Large intestine (tissue), 3 donors: ENCODE measurements around the gene SAT2. TPM values are rescaled to one million over a fixed set of nuclear protein-coding genes. Genes with fewer than 3 reads are reported as not detected.
A peak's percentile ranks its signal among the peaks of the same experiment; 100 is the strongest.
"Not testable (repeated sequence)": the region's sequence is repeated elsewhere in the genome, so short reads cannot be mapped to it uniquely, and the experiment has no call there.

Experiments
- DNase-seq, 2 donors: peaks; one replicate each; pipeline versions ENCODE4 v3.0.0 to v3.0.0-alpha.2; 2013
- H3K27ac ChIP-seq: one replicate; pipeline ENCODE4 v1.5.1; 2013; ENCODE audit warnings: low read length
- H3K27me3 ChIP-seq: 2 replicates; pipeline ENCODE4 v1.6.1; 2013; ENCODE audit warnings: low read length; ENCODE audit not compliant: control insufficient read depth, insufficient read depth
- H3K36me3 ChIP-seq: 2 replicates; pipeline ENCODE4 v1.6.1; 2013; ENCODE audit warnings: low read length; ENCODE audit not compliant: control insufficient read depth, insufficient read depth
- H3K4me1 ChIP-seq: one replicate; pipeline ENCODE4 v1.6.1; 2013; ENCODE audit warnings: low read length; ENCODE audit not compliant: control insufficient read depth, insufficient read depth
- H3K4me3 ChIP-seq: one replicate; pipeline ENCODE4 v1.5.1; 2013; ENCODE audit warnings: low read length
- H3K9me3 ChIP-seq: one replicate; pipeline ENCODE4 v1.6.1; 2013; ENCODE audit warnings: mild to moderate bottlenecking, low read depth, low read length, moderate library complexity; ENCODE audit not compliant: control insufficient read depth
- WGBS: methylation state at CpG from one replicate; pipeline ENCODE4 v1.1.5; 2013; ENCODE audit warnings: low lambda C conversion rate; ENCODE audit not compliant: insufficient coverage; 5-methylcytosine and 5-hydroxymethylcytosine counted together
- polyA plus RNA-seq: library from polyadenylated mRNA; unstranded; fragments of 120-200 nt; gene quantifications from one replicate; pipeline ENCODE4 v1.2.1, GENCODE V29; 2013

SAT2 gene
- polyA plus RNA-seq, 1 donor: 327 TPM

- no peak overlapping the region for H3K4me3 ChIP-seq
- DNase-seq: no peak
- 100% methylated on average over 3 of the region's 4 CpGs for WGBS
- H3K27ac ChIP-seq: no peak overlapping the region
- H3K9me3 ChIP-seq: no peaks in the 10 kb centered on the region
- H3K4me1 ChIP-seq: no peaks in the 10 kb centered on the region
- H3K36me3 ChIP-seq: peaks cover 48% of the 10 kb centered on the region
- no peaks in the 10 kb centered on the region for H3K27me3 ChIP-seq
These were observed 21.3 kb downstream of the SAT2 start for GRCh38 chr17:7606280-7606679.

- not testable (repeated sequence) for H3K4me1 ChIP-seq, H3K27ac ChIP-seq, DNase-seq, H3K4me3 ChIP-seq, H3K9me3 ChIP-seq, H3K27me3 ChIP-seq
- WGBS: no CpG with 5 or more reads among the region's 5 CpGs
- H3K36me3 ChIP-seq: peaks cover 78% of the 10 kb centered on the region
These were observed 30.1 kb downstream of the SAT2 start for GRCh38 chr17:7597561-7597960.

GRCh38 chr17:7593296-7593695 is 34.3 kb downstream of the SAT2 start:
- Histone ChIP-seq H3K9me3 (no peaks in the 10 kb centered on the region), H3K27ac (no peak overlapping the region), H3K4me1 (peaks cover 13% of the 10 kb centered on the region), H3K4me3 (no peak overlapping the region), H3K36me3 (peaks cover 75% of the 10 kb centered on the region), H3K27me3 (no peaks in the 10 kb centered on the region)
- WGBS: no CpG with 5 or more reads among the region's 12 CpGs
- no peak for DNase-seq

- 98% methylated on average over 8 of the region's 23 CpGs for WGBS
- Histone ChIP-seq H3K4me1 (peaks cover 13% of the 10 kb centered on the region), H3K36me3 (peaks cover 81% of the 10 kb centered on the region), H3K27me3 (no peaks in the 10 kb centered on the region), H3K27ac (no peak overlapping the region), H3K9me3 (no peaks in the 10 kb centered on the region), H3K4me3 (no peak overlapping the region)
- no peak for DNase-seq
These were observed 35.1 kb downstream of the SAT2 start for GRCh38 chr17:7592422-7593021.

- H3K36me3 ChIP-seq: peaks cover 82% of the 10 kb centered on the region
- no peak overlapping the region for H3K27ac ChIP-seq
- no peak for DNase-seq
- no peak overlapping the region for H3K4me3 ChIP-seq
- peaks cover 8% of the 10 kb centered on the region for H3K4me1 ChIP-seq
- no CpG with 5 or more reads among the region's 5 CpGs for WGBS
- no peaks in the 10 kb centered on the region for H3K27me3 ChIP-seq
- H3K9me3 ChIP-seq: no peaks in the 10 kb centered on the region
These were observed 36.0 kb downstream of the SAT2 start for GRCh38 chr17:7591596-7591995.

GRCh38 chr17:7590743-7591142 is 36.9 kb downstream of the SAT2 start:
- Histone ChIP-seq H3K9me3 (no peaks in the 10 kb centered on the region), H3K27ac (no peak overlapping the region), H3K4me1 (peaks cover 8% of the 10 kb centered on the region), H3K36me3 (peaks cover 78% of the 10 kb centered on the region), H3K4me3 (no peak overlapping the region), H3K27me3 (no peaks in the 10 kb centered on the region)
- DNase-seq: no peak
- WGBS: no CpG with 5 or more reads among the region's 4 CpGs

- Histone ChIP-seq H3K4me1 (peaks cover 10% of the 10 kb centered on the region), H3K9me3 (no peaks in the 10 kb centered on the region), H3K27ac (no peak within 1 kb of the TSS), H3K4me3 (peak within 1 kb of the TSS; percentile 36), H3K36me3 (peaks cover 74% of the 10 kb centered on the region), H3K27me3 (no peaks in the 10 kb centered on the region)
- no CpG with 5 or more reads among the region's 24 CpGs for WGBS
- no peak for DNase-seq
These were observed 37.5 kb downstream of the SAT2 start, which contains the start of gene SOX15 for GRCh38 chr17:7589891-7590691. SOX15 (minus strand) TSS chr17:7590094; CDS start chr17:7589676, 418 bp downstream.

GRCh38 chr17:7589204-7589868 is 38.3 kb downstream of the SAT2 start:
- no CpG with 5 or more reads among the region's 56 CpGs for WGBS
- Histone ChIP-seq H3K36me3 (peaks cover 66% of the 10 kb centered on the region), H3K27ac (no peak overlapping the region), H3K9me3 (no peaks in the 10 kb centered on the region), H3K4me3 (peak overlapping the region; percentile 36), H3K27me3 (no peaks in the 10 kb centered on the region), H3K4me1 (peaks cover 17% of the 10 kb centered on the region)
- peak; percentile 76 to 83 for DNase-seq

- no CpG with 5 or more reads among the region's 30 CpGs for WGBS
- Histone ChIP-seq H3K27ac (no peak overlapping the region), H3K4me3 (peak overlapping the region; percentile 36), H3K9me3 (no peaks in the 10 kb centered on the region), H3K4me1 (peaks cover 17% of the 10 kb centered on the region), H3K27me3 (no peaks in the 10 kb centered on the region), H3K36me3 (peaks cover 60% of the 10 kb centered on the region)
- DNase-seq: no peak
These were observed 38.9 kb downstream of the SAT2 start for GRCh38 chr17:7588553-7589203.
